IMR-90 (cell line): ENCODE results near the gene HOXA3. TPM values are rescaled to one million over a fixed set of nuclear protein-coding genes. Genes with fewer than 3 reads are reported as not detected.

ENCODE experiments used
- ATAC-seq: fragments of 200-7000 bp; cut with Tn5 transposase; 2 replicates; pipeline ENCODE4 v1.9.1; 2020; ENCODE audit warnings: low read depth, mild to moderate bottlenecking, moderate library complexity
- BruUV-seq: library from RNA; stranded (reverse); fragments of 400-500 nt; replicated peaks from 2 replicates; lab custom pipeline; 2021; lab: Mats Ljungman, UMichigan
- CTCF ChIA-PET: fragments of 300-600 bp; formaldehyde crosslinking; extraction: SDS; loops from one replicate; lab custom pipeline; 2021; ENCODE audit warnings: antibody characterized with exemption; lab: Yijun Ruan, JAX
- POLR2A ChIA-PET: fragments of 300-600 bp; sonication (Branson Sonifier 250); formaldehyde crosslinking; loops from one replicate; lab custom pipeline; 2022; ENCODE audit warnings: antibody characterized with exemption; ENCODE audit not compliant: unreplicated experiment; lab: Charles Lee
- DNase-seq: peaks from one replicate; pipeline ENCODE4 v3.0.0; 2013
- H2AFZ ChIP-seq: replicated peaks from 2 replicates; pipeline ENCODE3; 2013; ENCODE audit warnings: low read length, mild to moderate bottlenecking; ENCODE audit not compliant: poor library complexity
- H2AK5ac ChIP-seq: 2 replicates; pipeline ENCODE4 v1.6.1; 2013; ENCODE audit warnings: low read depth, low read length, inconsistent platforms
- H2AK9ac ChIP-seq: replicated peaks from 2 replicates; pipeline ENCODE3; 2013; ENCODE audit warnings: mild to moderate bottlenecking, low read depth, low read length, moderate library complexity; ENCODE audit not compliant: poor library complexity
- H2BK120ac ChIP-seq: 2 replicates; pipeline ENCODE4 v1.6.1; 2013; ENCODE audit warnings: low read depth, low read length, inconsistent platforms
- H2BK15ac ChIP-seq: 3 replicates; pipeline ENCODE4 v1.6.1; 2013; ENCODE audit warnings: low read depth, low read length, inconsistent platforms
- H2BK20ac ChIP-seq: 2 replicates; pipeline ENCODE4 v1.6.1; 2013; ENCODE audit warnings: low read depth, mild to moderate bottlenecking, inconsistent platforms, low read length, moderate library complexity
- H2BK5ac ChIP-seq: 2 replicates; pipeline ENCODE4 v1.6.1; 2013; ENCODE audit warnings: mild to moderate bottlenecking, low read depth, low read length, inconsistent platforms; ENCODE audit not compliant: poor library complexity, severe bottlenecking
- H3K14ac ChIP-seq: replicated peaks from 2 replicates; pipeline ENCODE4 v1.6.1; 2013; ENCODE audit warnings: low read depth, low read length, inconsistent platforms
- H3K18ac ChIP-seq: 2 replicates; pipeline ENCODE4 v1.6.1; 2013; ENCODE audit warnings: low read depth, low read length, control low read depth
- H3K23ac ChIP-seq: 2 replicates; pipeline ENCODE4 v1.6.1; 2013; ENCODE audit warnings: low read depth, low read length, inconsistent platforms
- H3K27ac ChIP-seq: 2 replicates; pipeline ENCODE4 v1.5.1; 2013; ENCODE audit warnings: mild to moderate bottlenecking, control low read depth, low read length; ENCODE audit not compliant: insufficient read depth
- H3K27me3 ChIP-seq: 2 replicates; pipeline ENCODE4 v1.6.1; 2013; ENCODE audit warnings: low read length; ENCODE audit not compliant: control insufficient read depth, insufficient read depth
- H3K36me3 ChIP-seq: 2 replicates; pipeline ENCODE4 v1.6.1; 2013; ENCODE audit warnings: low read length, mixed read lengths; ENCODE audit not compliant: control insufficient read depth, insufficient read depth
- H3K4ac ChIP-seq: 2 replicates; pipeline ENCODE4 v1.6.1; 2013; ENCODE audit warnings: low read depth, low read length, inconsistent platforms
- H3K4me1 ChIP-seq: 2 replicates; pipeline ENCODE4 v1.6.1; 2013; ENCODE audit warnings: low read length, mixed read lengths; ENCODE audit not compliant: control insufficient read depth, insufficient read depth
- H3K4me2 ChIP-seq: 2 replicates; pipeline ENCODE4 v1.6.1; 2013; ENCODE audit warnings: low read depth, mild to moderate bottlenecking, control low read depth, low read length, moderate library complexity
- H3K4me3 ChIP-seq: 2 replicates; pipeline ENCODE4 v1.5.1; 2013; ENCODE audit warnings: low read depth, mild to moderate bottlenecking, control low read depth, low read length, moderate library complexity; ENCODE audit not compliant: insufficient read depth
- H3K56ac ChIP-seq: 2 replicates; pipeline ENCODE4 v1.6.1; 2013; ENCODE audit warnings: low read length, inconsistent platforms; ENCODE audit not compliant: insufficient read depth; ENCODE audit errors: extremely low read depth
- H3K79me1 ChIP-seq, 2 experiments: 2 replicates each; pipeline ENCODE4 v1.6.1; 2013; ENCODE audit warnings: low read length in 2 of 2, inconsistent platforms in 1 of 2, low read depth in 1 of 2
- H3K9ac ChIP-seq: 2 replicates; pipeline ENCODE4 v1.6.1; 2013; ENCODE audit warnings: low read depth, low read length, control low read depth
- H3K9me1 ChIP-seq: 2 replicates; pipeline ENCODE4 v1.6.1; 2013; ENCODE audit warnings: low read length, inconsistent platforms; ENCODE audit not compliant: insufficient read depth
- H3K9me3 ChIP-seq: 2 replicates; pipeline ENCODE4 v1.6.1; 2013; ENCODE audit warnings: low read length; ENCODE audit not compliant: control insufficient read depth, insufficient read depth
- H4K20me1 ChIP-seq: 2 replicates; pipeline ENCODE4 v1.6.1; 2013; ENCODE audit warnings: low read length, inconsistent platforms; ENCODE audit not compliant: insufficient read depth
- H4K5ac ChIP-seq: 2 replicates; pipeline ENCODE4 v1.6.1; 2013; ENCODE audit warnings: mild to moderate bottlenecking, low read depth, low read length, control low read depth
- H4K8ac ChIP-seq, 2 experiments: 2 replicates each; pipeline ENCODE4 v1.6.1; 2013; ENCODE audit warnings: low read depth in 2 of 2, low read length in 2 of 2, control low read depth in 1 of 2, inconsistent platforms in 1 of 2
- H4K91ac ChIP-seq: 2 replicates; pipeline ENCODE4 v1.6.1; 2013; ENCODE audit warnings: low read depth, low read length, inconsistent platforms; ENCODE audit not compliant: insufficient read depth
- CEBPB ChIP-seq: IDR thresholded peaks from 2 replicates; pipeline ENCODE4 v1.6.1; 2012; ENCODE audit warnings: low read depth, low read length, improper control_type of control experiment
- ELK1 ChIP-seq: fragments of 150-350 bp; IDR thresholded peaks from 2 replicates; pipeline ENCODE4 v1.6.1; 2016; ENCODE audit warnings: low read depth, mild to moderate bottlenecking, low read length, moderate library complexity, borderline replicate concordance
- WGBS, 2 experiments: methylation state at CpG; one replicate each; pipeline versions ENCODE4 v1.1.5 to v1.1.7; 2013; ENCODE audit warnings: missing lambda C conversion rate in 2 of 2; ENCODE audit not compliant: insufficient read length in 1 of 2; ENCODE audit errors: extremely low coverage in 2 of 2; 5-methylcytosine and 5-hydroxymethylcytosine counted together
- dilution Hi-C: fragments of 300-500 bp; cut with HindIII; formaldehyde crosslinking; loops from one replicate; pipeline ENCODE4 v1.14.3; 2018; ENCODE audit warnings: low sequenced_read_pairs; ENCODE audit not compliant: unreplicated experiment
- in situ Hi-C: fragments of 300-500 bp; cut with MboI; formaldehyde crosslinking; loops from 3 replicates; pipeline ENCODE4 v1.14.3; 2019; ENCODE audit warnings: low sequenced_read_pairs, inconsistent platforms, mixed read lengths
- intact Hi-C: fragments of 100-400 bp; cut with micrococcal nuclease; formaldehyde crosslinking; loops from 2 replicates; pipeline ENCODE4 v1.10.0; 2022
- polyA plus RNA-seq, 3 experiments: library from polyadenylated mRNA; depleted of rRNA; stranded (reverse); fragments of >200 nt; gene quantifications; 2 replicates each; pipeline ENCODE4 v1.2.3, GENCODE V29; 2012; ENCODE audit warnings: low replicate concordance in 1 of 3
- total RNA-seq: library from RNA; depleted of rRNA; stranded (reverse); fragments of >200 nt; gene quantifications from 2 replicates; pipeline ENCODE4 v1.2.3, GENCODE V29; 2012

Gene HOXA3
- total and polyA plus RNA-seq, 2 of the 4 experiments (the other 2 are of a cell fraction): 0.90 to 5.4 TPM

GRCh38 chr7:27071622-27072390 is 80.6 kb downstream of the HOXA3 start:
- no peak overlapping the region for H2BK5ac ChIP-seq
- no peaks in the 10 kb centered on the region for H3K36me3 ChIP-seq
- DNase-seq (no peak), ATAC-seq (no peak)
- H3K4me3 ChIP-seq: no peak overlapping the region
- H3K4ac ChIP-seq: no peak overlapping the region
- no peak overlapping the region for H2AK5ac ChIP-seq
- H3K27me3 ChIP-seq: peaks cover 1% of the 10 kb centered on the region; the same call in 1 of the 2 replicates
- H3K56ac ChIP-seq: no peak overlapping the region
- H2AK9ac ChIP-seq: no peak overlapping the region
- H3K23ac ChIP-seq: no peak overlapping the region
- no peak overlapping the region for H4K5ac ChIP-seq
- H3K9me3 ChIP-seq: no peaks in the 10 kb centered on the region
- no peak overlapping the region for H2AFZ ChIP-seq
- no peak overlapping the region for H4K91ac ChIP-seq
- in situ Hi-C loops: no loop called here
- H4K20me1 ChIP-seq: no peaks in the 10 kb centered on the region
- intact Hi-C loops: no loop called here
- CTCF ChIA-PET: no interaction called here
- no peak overlapping the region for H2BK15ac ChIP-seq
- dilution Hi-C loops: no loop called here
- no peak overlapping the region for H2BK120ac ChIP-seq
- no peak overlapping the region for H3K27ac ChIP-seq
- H3K4me1 ChIP-seq: no peaks in the 10 kb centered on the region
- POLR2A ChIA-PET: no interaction called here
- no peak overlapping the region for H3K9ac ChIP-seq
- H2BK20ac ChIP-seq: no peak overlapping the region
- no peaks in the 10 kb centered on the region for H3K9me1 ChIP-seq
- WGBS, 2 experiments: 80% methylated on average over 1 of the region's 6 CpGs; no CpG with 5 or more reads in 1 of the 2 experiments
- no peaks in the 10 kb centered on the region for H3K79me1 ChIP-seq
- H3K18ac ChIP-seq: no peak overlapping the region
- no TSS peak for BruUV-seq
- no peak overlapping the region for H3K14ac ChIP-seq
- no peak overlapping the region for H3K4me2 ChIP-seq
- 0 out of 2 replicates have a peak, but pooled peaks have one; percentile 20 for TF ChIP-seq CEBPB
- no peak for TF ChIP-seq ELK1
- H4K8ac ChIP-seq: no peak overlapping the region
